ENCODE data around the gene CPEB3. TPM values are rescaled to one million over a fixed set of nuclear protein-coding genes. Genes with fewer than 3 reads are reported as not detected.

CPEB3 gene
- total and polyA plus RNA-seq, 3 donors from 2014 or later, result 19.4 to 32.4 (median 23.5) TPM

DNA sequence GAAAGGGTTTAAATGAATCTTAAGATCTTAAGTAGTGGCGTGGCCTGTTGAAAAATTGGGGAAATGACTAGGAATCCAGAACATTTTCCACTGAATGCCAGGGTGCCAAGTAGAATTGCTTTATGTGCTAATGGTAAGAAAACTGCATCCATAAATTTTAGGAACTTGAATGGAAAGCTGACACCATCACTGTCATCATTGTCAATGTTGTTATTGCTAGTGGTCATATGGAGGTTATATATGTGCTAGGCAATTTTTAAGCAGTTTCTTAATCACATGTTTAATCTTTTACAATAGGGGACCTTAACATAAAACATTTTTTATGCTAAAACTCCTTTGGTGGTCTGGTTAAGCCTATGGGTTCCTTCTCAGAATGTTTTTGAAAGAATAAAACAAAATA is 13.2 kb upstream of the CPEB3 start:
- TF ChIP-seq POLR2A (IDR thresholded peaks at IDR 0.05), result no peak
- TF ChIP-seq, protein P1, sequence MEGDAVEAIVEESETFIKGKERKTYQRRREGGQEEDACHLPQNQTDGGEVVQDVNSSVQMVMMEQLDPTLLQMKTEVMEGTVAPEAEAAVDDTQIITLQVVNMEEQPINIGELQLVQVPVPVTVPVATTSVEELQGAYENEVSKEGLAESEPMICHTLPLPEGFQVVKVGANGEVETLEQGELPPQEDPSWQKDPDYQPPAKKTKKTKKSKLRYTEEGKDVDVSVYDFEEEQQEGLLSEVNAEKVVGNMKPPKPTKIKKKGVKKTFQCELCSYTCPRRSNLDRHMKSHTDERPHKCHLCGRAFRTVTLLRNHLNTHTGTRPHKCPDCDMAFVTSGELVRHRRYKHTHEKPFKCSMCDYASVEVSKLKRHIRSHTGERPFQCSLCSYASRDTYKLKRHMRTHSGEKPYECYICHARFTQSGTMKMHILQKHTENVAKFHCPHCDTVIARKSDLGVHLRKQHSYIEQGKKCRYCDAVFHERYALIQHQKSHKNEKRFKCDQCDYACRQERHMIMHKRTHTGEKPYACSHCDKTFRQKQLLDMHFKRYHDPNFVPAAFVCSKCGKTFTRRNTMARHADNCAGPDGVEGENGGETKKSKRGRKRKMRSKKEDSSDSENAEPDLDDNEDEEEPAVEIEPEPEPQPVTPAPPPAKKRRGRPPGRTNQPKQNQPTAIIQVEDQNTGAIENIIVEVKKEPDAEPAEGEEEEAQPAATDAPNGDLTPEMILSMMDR (IDR thresholded peaks at IDR 0.05), result no peak
- intact Hi-C loops (cut with DNase I; ENCODE audit: low total_unique reads), result no loop called here
- no peak overlapping the region for H3K4me3 ChIP-seq
- no peaks in the 10 kb centered on the region for H3K9me3 ChIP-seq
- H3K27ac ChIP-seq, result no peak overlapping the region
- H3K36me3 ChIP-seq (ENCODE audit: low read depth, missing control alignments), result no peaks in the 10 kb centered on the region
- no peak for DNase-seq
- no peaks in the 10 kb centered on the region for H3K27me3 ChIP-seq
- WGBS, 2 donors, result 93 to 97% methylated on average over 1 of the region's 1 CpG
- no peaks in the 10 kb centered on the region for H3K4me1 ChIP-seq

DNA sequence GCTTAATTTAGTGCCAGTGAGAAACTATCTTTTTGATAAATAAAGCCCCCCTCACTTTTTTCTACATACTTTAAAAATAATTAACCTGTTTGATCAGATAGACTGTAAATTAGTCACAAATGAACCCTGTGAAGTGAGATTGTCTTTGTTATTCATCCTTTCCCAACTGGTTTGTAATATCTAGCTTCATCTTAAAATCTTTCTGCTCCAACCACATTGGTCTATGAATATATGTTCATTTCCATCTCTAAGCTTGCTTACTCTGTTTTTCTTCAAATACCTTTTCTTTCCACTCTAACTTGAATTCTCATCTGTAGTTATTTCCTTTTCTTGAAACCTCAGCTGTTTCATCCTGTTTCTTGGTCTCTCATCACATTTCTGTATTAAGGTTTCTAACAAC is 12.2 kb upstream of the CPEB3 start:
- Histone ChIP-seq H3K36me3 (ENCODE audit: low read depth, missing control alignments) (no peaks in the 10 kb centered on the region), H3K27me3 (no peaks in the 10 kb centered on the region), H3K4me1 (no peaks in the 10 kb centered on the region), H3K4me3 (no peak overlapping the region), H3K27ac (no peak overlapping the region), H3K9me3 (no peaks in the 10 kb centered on the region)
- DNase-seq, result no peak
- TF ChIP-seq, protein P1 (IDR thresholded peaks at IDR 0.05), result no peak
- intact Hi-C loops (cut with DNase I; ENCODE audit: low total_unique reads), result no loop called here

DNA sequence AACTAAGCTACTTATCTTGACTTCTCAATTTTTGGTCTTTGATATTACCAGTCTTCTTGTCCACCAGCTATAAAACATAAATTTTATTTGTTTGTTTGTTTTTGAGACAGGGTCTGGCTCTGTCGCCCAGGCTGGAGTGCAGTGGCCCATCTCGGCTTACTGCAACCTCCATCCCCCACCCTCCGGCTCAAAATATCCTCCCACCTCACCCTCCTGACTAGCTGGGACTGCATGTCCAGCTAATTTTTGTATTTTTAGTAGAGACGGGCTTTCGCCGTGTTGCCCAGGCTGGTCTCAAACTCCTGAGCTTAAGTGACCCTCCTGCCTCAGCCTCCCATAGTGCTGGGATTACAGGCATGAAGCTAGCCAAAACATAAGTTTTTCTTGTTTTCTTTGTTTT is 7.6 kb upstream of the CPEB3 start:
- Histone ChIP-seq H3K4me1 (no peaks in the 10 kb centered on the region), H3K4me3 (no peak overlapping the region), H3K9me3 (no peaks in the 10 kb centered on the region), H3K27me3 (no peaks in the 10 kb centered on the region), H3K27ac (no peak overlapping the region), H3K36me3 (ENCODE audit: low read depth, missing control alignments) (no peaks in the 10 kb centered on the region)
- WGBS, 2 donors, result 74 to 78% methylated on average over 6 of the region's 6 CpGs
- intact Hi-C loops (cut with DNase I; ENCODE audit: low total_unique reads), result no loop called here
- DNase-seq, result no peak
- TF ChIP-seq, protein P1 (IDR thresholded peaks at IDR 0.05), result no peak
- no peak for TF ChIP-seq POLR2A (IDR thresholded peaks at IDR 0.05)

DNA sequence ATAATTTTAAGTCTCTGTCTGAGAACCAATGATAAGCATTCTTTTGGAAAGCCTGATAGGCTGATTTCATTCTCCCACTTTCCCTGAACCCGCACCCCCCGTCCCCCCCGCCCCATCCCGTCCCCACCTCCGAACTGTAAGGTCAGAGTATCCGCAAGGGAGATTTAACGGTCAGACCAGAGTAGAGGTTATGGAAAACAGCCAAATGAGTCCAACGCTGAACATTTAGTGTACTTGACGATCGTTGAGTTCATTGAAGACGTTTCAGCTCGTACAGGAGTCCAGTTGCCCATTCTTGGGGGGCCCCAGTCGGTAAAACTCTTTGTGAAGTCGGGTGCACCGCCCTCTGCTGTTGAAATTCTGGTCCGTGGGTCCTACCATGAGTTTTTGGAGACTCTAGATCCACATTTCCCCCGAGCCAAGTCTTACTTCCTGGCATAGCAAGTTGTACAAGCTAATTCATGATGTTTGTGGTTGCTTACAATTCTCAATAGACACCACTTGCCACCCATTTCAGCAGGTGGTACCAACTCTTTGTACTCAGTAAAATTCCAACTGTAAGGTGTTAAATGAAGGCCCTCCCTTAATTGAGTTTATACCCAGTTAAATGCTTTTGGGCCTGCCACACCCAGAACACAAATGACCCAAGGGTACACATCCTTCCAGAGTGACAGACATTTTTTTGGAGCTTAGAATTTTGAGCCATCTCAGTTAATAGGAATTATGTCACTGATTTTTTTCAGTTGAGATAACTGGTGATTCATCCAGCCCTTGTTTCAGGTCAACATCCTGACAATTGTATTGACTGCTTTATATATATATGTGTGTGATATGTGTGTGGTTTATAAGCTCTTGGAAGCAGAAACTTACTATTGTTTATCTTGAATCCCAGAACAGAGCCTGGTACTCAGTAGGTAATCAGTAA is 1.3 kb upstream of the CPEB3 start:
- Histone ChIP-seq H3K4me1 (peaks cover 6% of the 10 kb centered on the region), H3K4me3 (peak overlapping the region; percentile 88 to 98), H3K36me3 (ENCODE audit: low read depth, missing control alignments) (no peaks in the 10 kb centered on the region), H3K9me3 (no peaks in the 10 kb centered on the region), H3K27me3 (no peaks in the 10 kb centered on the region), H3K27ac (peak overlapping the region; percentile 94 to 98)
- DNase-seq, result peak; percentile 73
- 0 to 1% methylated on average over 17 of the region's 17 CpGs for WGBS, 2 donors
- intact Hi-C loops (cut with DNase I; ENCODE audit: low total_unique reads), result no loop called here
- TF ChIP-seq POLR2A (IDR thresholded peaks at IDR 0.05), result no peak
- TF ChIP-seq, protein P1 (IDR thresholded peaks at IDR 0.05), result peak in 2 of 3 experiments; percentile 13 to 25

DNA sequence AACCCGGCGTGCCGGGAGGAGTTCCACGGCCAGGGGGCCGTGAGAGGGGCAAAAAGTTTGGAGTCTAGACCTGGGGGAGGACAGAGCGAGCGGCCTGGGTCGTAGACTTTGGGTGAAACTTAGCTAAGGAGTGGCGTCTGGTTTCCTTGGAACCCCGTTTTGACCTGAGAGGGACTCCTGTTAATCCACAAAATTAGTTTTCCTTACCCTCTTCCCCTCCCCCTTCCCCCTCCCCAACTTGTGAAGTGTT is 663 bp upstream of the CPEB3 start:
- WGBS, 2 donors, result 0% methylated on average over 9 to 10 of the region's 10 CpGs
- Histone ChIP-seq H3K36me3 (ENCODE audit: low read depth, missing control alignments) (no peaks in the 10 kb centered on the region), H3K9me3 (no peaks in the 10 kb centered on the region), H3K4me3 (peak overlapping the region; percentile 88 to 98), H3K27me3 (no peaks in the 10 kb centered on the region), H3K27ac (peak overlapping the region; percentile 94 to 98), H3K4me1 (peaks cover 6% of the 10 kb centered on the region)
- TF ChIP-seq POLR2A (IDR thresholded peaks at IDR 0.05), result no peak
- TF ChIP-seq, protein P1 (IDR thresholded peaks at IDR 0.05), result no peak
- no peak for DNase-seq
- intact Hi-C loops (cut with DNase I; ENCODE audit: low total_unique reads), result no loop called here

Measured in testis (tissue), 3 donors.